GM18951 (cell line): ENCODE data around the gene WDR88.
"Not testable (repeated sequence)": the region's sequence is repeated elsewhere in the genome, so short reads cannot be mapped to it uniquely, and the experiment has no call there.

ENCODE experiments used
- POLR2A ChIP-seq: IDR thresholded peaks from 4 replicates; pipeline ENCODE4 v1.6.1; 2011; ENCODE audit warnings: mild to moderate bottlenecking; ENCODE audit not compliant: insufficient read length, insufficient read depth; ENCODE audit errors: extremely low read depth
- in situ Hi-C: fragments of 300-500 bp; cut with MboI; formaldehyde crosslinking; loops from one replicate; pipeline ENCODE4 v1.12.0; 2022; ENCODE audit warnings: low sequenced_read_pairs, mixed read lengths, inconsistent platforms; ENCODE audit not compliant: unreplicated experiment

The WDR88 gene

DNA sequence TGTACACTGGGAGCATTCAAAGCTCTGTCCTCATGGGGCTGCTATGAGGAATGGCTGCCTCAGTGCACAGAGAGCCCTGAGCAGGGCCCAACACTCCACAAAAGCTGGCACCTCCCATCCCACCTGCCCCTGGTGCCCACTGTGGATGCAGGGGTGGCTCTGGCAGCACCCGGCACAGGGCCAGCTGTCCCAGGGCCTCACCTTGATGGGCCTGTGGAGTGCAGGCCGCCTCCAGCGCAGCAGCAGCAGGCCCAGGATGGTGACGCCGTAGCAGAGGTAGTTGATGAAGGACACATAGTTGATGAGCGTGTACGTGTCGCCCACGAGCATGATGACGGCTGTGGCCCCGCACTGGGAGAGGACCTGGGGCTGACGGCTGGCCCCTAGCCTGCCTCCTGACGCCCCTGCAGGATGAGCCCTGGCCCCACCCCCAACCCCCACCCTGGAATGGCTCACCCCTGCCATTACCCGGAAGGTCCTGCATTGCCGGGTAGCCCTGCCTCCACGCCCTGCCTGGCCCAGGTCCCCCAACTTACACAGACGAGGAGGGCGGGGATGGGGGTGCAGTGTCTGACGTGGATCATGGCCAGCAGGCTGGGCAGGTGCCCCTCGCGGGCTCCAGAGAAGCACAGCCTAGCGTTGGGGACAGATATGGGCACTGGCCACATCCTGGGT lies 78.5 kb downstream of the WDR88 start:
- no peak for TF ChIP-seq POLR2A
- in situ Hi-C loops = no loop called here

DNA sequence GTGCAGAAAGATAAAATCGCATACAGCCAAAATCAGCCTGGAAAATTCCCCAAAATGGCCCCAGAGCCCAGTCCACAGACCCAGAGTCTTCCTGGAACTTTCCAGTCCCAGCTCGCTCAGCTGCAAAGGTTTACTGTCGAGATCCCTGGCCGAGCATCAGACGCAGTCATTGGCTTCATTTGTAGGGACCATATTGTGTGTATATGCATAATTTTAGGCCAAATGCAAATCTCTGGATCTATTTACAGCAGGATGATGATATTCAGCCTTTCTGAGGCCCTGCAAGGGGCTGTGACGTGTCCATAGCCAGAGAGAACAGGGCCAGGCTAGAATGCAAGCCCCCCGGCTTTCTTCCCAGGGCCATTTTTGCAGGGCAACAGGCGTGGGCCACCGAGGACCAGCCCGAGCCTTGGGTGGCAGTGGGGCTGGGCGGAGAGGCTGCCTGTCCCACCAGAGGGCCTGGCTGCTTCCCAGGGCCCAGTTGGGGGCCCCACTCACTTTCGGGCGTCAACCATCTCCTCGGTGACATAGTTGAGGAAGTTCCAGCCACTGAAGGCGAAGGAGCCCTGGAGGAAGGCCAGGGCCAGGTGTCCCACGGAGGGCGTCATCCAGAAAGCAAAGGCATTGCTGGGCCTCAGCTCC lies 80.0 kb downstream of the WDR88 start:
- no peak for TF ChIP-seq POLR2A
- in situ Hi-C loops = no loop called here

DNA sequence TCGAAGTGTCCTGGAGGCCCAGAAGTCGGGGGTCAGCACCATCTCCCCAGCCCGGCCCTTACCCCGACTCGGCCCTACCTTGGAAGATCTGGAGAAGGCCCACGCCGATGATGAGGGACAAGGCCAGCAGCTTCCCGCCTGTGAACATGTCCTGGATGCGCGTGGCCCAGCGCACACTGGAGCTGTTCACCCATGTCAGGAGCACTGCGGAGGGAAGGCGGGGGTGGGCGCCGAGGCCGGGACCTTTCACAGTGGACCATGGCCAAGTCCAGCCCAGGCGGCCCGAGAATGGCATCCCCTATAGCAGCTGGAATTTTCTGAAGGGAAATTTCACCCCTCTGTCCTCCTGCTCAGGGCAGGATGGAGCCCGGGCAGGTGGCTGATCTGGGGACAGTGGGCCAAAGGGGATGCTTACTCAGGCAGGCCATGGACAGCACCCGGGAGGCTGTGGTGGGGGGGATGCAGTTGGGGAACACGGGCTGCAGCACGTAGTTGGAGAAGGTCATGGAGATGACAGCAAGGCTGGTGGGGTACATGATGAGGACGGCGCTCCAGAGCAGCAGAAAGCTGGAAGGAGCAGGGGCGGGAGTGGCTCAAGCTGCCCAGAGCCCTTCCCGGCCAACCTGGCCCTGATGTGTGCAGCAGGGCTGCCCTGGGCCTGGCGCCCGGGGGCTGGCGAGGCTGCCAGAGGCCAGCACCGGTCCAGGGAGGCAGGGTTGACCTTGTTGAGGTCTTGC lies 80.7 kb downstream of the WDR88 start:
- TF ChIP-seq POLR2A = no peak
- in situ Hi-C loops = no loop called here

GRCh38 chr19:33214596-33214995 lies 82.7 kb downstream of the WDR88 start:
- TF ChIP-seq POLR2A = no peak
- in situ Hi-C loops = no loop called here

- TF ChIP-seq POLR2A = no peak
- in situ Hi-C loops = no loop called here
Measured at GRCh38 chr19:33215438-33216197, 83.7 kb downstream of the WDR88 start.

DNA sequence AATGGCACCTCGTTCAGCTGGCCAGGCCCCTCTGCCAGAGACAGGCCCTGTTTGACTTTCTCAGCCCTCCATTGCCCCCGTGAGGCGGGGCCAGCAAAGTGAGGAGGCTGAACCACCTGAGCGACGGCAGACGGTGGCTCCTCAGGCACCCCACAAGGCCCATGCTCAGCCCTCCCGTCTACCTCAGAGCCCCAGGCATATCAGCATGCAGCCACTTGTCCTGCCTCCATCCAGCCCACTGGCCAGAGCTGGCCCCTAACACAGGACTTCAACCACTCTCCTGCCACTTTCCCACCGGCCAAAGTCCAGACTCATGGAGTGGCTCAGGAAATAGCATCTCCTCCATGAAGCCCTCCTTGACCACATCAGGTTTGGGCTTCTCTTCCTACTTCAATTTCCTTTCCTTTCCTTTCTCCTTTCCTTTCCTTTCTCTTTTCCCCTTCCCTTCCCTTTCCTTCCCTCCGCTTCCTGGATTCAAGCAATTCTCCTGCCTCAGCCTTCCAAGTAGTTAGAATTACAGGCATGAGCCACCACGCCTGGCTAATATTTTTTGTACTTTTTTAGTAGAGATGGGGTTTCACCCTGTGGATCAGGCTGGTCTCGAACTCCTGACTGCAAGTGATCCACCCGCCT lies 84.4 kb downstream of the WDR88 start:
- in situ Hi-C loops = no loop called here
- TF ChIP-seq POLR2A = no peak

DNA sequence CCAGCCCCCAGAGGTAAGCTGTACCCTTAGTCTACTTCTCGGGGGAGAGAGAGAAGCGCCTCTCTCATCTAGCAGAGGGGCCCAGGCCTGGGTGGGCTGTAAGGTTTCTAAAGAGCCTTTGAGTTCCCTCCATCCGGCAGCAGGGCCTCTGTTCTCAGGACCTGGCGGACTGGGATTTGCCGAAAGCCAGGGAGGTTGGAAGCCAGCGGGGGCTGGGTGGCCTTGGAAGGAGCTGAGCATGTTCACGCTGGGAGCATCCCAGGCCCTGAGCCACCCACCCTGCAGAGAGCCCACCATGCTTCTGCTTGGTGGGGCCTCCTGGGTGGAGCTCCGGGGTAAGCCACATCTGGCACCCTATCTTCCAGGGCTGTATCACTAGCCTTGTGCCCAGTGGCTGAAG lies 86.0 kb downstream of the WDR88 start:
- TF ChIP-seq POLR2A = no peak
- in situ Hi-C loops = no loop called here

GRCh38 chr19:33219261-33219815 lies 87.4 kb downstream of the WDR88 start:
- TF ChIP-seq POLR2A = no peak
- in situ Hi-C loops = no loop called here

DNA sequence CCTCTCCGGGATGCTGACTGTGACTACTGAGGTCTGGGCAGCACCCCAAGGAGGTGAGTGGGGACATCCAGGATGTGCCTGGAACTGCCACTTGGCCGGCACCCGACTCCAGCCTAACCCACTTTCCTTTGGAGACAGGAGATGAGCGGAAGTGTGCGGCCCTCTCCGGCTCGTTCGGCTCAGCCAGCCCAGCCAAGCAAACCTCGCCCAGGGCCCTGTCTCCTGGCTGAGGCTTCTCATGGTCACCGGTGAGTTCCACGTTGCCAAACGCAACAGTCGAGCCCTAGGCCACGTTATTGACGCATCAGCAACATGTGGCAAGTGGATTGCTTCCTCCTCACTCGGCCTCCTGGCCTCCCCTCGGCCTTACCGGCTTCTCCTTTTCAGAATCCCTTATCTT lies 88.2 kb downstream of the WDR88 start:
- no peak for TF ChIP-seq POLR2A
- in situ Hi-C loops = no loop called here

DNA sequence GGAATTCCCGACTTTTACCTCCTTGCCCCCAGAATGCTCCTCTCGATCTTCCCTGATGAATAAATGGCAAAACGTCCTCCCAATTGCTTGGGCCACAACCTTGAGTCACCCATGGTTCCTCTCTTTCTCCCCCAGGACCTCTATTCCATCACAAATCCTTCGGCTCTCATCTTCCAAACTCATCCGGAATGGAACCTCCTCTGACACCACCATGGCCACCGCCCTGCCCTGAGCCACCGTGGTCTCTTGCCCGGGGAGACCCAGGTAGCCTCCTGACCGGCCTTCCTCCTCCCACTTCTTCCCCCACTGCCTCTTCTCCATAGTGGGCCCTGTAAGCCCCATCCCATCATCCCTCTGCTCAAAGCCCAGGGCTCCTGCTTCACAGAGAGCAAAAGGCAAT lies 88.8 kb downstream of the WDR88 start:
- TF ChIP-seq POLR2A = no peak
- in situ Hi-C loops = no loop called here

- no peak for TF ChIP-seq POLR2A
- in situ Hi-C loops = no loop called here
Measured at GRCh38 chr19:33221638-33222037, 89.7 kb downstream of the WDR88 start.

- in situ Hi-C loops = not testable (repeated sequence)
Measured at GRCh38 chr19:33222255-33222654, 90.3 kb downstream of the WDR88 start.
